A549 (cell line): ENCODE data around the gene CDC42SE2.
A peak's percentile ranks its signal among the peaks of the same experiment; 100 is the strongest.

Experiments used
- CBX2 ChIP-seq: fragments of 200-600 bp; sonication (generic); IDR thresholded peaks from 2 replicates; pipeline ENCODE4 v1.6.1; 2016; ENCODE audit warnings: low read depth, mild to moderate bottlenecking, borderline replicate concordance
- CHD2 ChIP-seq: fragments of 150-350 bp; IDR thresholded peaks from 2 replicates; pipeline ENCODE4 v1.6.1; 2014; ENCODE audit warnings: low read length; ENCODE audit not compliant: partially characterized antibody
- EP300 ChIP-seq, 2 experiments: fragments of >200 bp; sonication (Bioruptor Twin); formaldehyde crosslinking; IDR thresholded peaks; 2 replicates in 1 of 2; 3 replicates in 1 of 2; pipeline ENCODE4 v1.6.1; 2016 to 2017
- JUNB ChIP-seq: fragments of >200 bp; sonication (Bioruptor Twin); formaldehyde crosslinking; IDR thresholded peaks from 2 replicates; pipeline ENCODE4 v1.6.1; 2016
- PBX3 ChIP-seq: IDR thresholded peaks from 2 replicates; pipeline ENCODE4 v1.6.1; 2012
- RAD21 ChIP-seq, 2 experiments: fragments of >200 bp in 1 of 2; sonication (Bioruptor Twin) in 1 of 2; formaldehyde crosslinking in 1 of 2; IDR thresholded peaks in 1 of 2; conservative IDR thresholded peaks in 1 of 2; 2 replicates in 1 of 2; 3 replicates in 1 of 2; pipeline ENCODE4 v1.6.1; 2012 to 2018; ENCODE audit warnings: inconsistent platforms in 1 of 2
- REST ChIP-seq: fragments of 200-600 bp; sonication (generic); IDR thresholded peaks from 2 replicates; pipeline ENCODE4 v1.6.1; 2016; ENCODE audit warnings: antibody characterized with exemption, mild to moderate bottlenecking, moderate library complexity
- RFX5 ChIP-seq: fragments of 450-650 bp; IDR thresholded peaks from 2 replicates; pipeline ENCODE4 v1.7.1; 2014; ENCODE audit warnings: antibody characterized with exemption, mild to moderate bottlenecking, moderate library complexity
- TF ChIP-seq, protein P1 (sequence below): fragments of >200 bp; sonication (Bioruptor Twin); formaldehyde crosslinking; IDR thresholded peaks from 3 replicates; pipeline ENCODE4 v1.5.1; 2016

DNA sequence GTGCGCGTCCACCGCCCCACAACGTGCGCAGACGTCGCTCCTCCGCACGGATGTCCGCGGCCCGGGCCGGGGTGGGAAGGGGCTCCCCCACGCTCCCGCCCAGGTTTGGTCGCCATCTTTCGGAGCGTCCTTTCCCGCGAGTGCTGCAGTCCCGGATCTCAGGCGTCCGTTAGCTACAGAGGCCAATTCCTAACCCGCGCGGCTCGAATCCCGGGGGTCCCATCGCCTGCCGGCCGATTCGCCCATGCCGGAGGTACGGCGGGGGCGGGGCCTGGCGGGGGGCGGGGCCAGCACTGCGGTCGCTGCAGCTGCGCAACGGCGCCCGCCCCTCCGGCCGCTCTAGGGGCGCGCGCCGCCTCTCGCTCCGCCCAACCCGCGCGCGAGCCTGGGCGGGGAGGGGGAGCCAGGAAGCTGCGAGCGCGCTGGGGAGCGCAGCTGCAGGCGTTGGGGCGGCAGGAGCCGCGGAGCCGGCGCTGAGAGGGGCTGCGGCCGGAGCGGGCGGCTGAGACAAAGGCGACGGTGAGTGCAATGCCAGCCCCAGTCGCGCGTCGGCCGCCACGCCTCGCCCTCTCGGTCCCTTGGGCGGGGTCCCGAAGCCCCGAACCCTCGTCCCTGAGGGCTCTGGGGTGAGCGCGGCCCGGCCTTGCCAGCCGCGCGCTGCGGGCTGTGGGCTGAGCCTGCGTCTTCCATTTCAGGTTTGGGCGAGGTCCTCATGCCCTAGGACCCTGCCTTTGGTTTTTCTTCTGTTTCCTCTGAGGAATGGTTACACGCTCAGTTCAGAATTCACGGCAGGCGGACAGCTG is at the start of gene CDC42SE2:
- TF ChIP-seq REST: no peak
- TF ChIP-seq RFX5: no peak
- no peak for TF ChIP-seq JUNB
- no peak for TF ChIP-seq CHD2
- TF ChIP-seq, protein P1, sequence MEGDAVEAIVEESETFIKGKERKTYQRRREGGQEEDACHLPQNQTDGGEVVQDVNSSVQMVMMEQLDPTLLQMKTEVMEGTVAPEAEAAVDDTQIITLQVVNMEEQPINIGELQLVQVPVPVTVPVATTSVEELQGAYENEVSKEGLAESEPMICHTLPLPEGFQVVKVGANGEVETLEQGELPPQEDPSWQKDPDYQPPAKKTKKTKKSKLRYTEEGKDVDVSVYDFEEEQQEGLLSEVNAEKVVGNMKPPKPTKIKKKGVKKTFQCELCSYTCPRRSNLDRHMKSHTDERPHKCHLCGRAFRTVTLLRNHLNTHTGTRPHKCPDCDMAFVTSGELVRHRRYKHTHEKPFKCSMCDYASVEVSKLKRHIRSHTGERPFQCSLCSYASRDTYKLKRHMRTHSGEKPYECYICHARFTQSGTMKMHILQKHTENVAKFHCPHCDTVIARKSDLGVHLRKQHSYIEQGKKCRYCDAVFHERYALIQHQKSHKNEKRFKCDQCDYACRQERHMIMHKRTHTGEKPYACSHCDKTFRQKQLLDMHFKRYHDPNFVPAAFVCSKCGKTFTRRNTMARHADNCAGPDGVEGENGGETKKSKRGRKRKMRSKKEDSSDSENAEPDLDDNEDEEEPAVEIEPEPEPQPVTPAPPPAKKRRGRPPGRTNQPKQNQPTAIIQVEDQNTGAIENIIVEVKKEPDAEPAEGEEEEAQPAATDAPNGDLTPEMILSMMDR: no peak
- TF ChIP-seq PBX3: peak; percentile 22; the same call in 1 of the 2 replicates
- peak in 1 of 2 experiments; percentile 31; a peak in 1 of 5 replicates for TF ChIP-seq RAD21 (conservative IDR thresholded peaks at IDR 0.05 in 1 of 2, IDR thresholded peaks at IDR 0.05 in 1 of 2)
- TF ChIP-seq EP300 (IDR thresholded peaks at IDR 0.05): no peak
- no peak for TF ChIP-seq CBX2
